HFFc6 (cell line): Measurements from ENCODE around the gene CUL9. TPM values are rescaled to one million over a fixed set of nuclear protein-coding genes. Genes with fewer than 3 reads are reported as not detected.
A peak's percentile ranks its signal among the peaks of the same experiment; 100 is the strongest.

ENCODE experiments used
- DNase-seq: peaks from one replicate; pipeline ENCODE4 v3.0.0-alpha.2; 2018
- H3K27ac Mint-ChIP-seq: 2 replicates; pipeline ENCODE4 v1.8.0; 2020; ENCODE audit warnings: mild to moderate bottlenecking, mixed read lengths
- H3K27me3 Mint-ChIP-seq: 2 replicates; pipeline ENCODE4 v1.8.0; 2021; ENCODE audit warnings: mild to moderate bottlenecking, moderate library complexity, mixed read lengths; ENCODE audit not compliant: insufficient read depth
- H3K36me3 Mint-ChIP-seq: 2 replicates; pipeline ENCODE4 v1.8.0; 2021; ENCODE audit warnings: low read depth, mixed read lengths
- H3K4me1 Mint-ChIP-seq: 2 replicates; pipeline ENCODE4 v1.8.0; 2020; ENCODE audit warnings: low read depth, mixed read lengths
- H3K4me3 Mint-ChIP-seq: 2 replicates; pipeline ENCODE4 v1.8.0; 2020; ENCODE audit warnings: mild to moderate bottlenecking, moderate library complexity, mixed read lengths
- H3K9me3 Mint-ChIP-seq: 2 replicates; pipeline ENCODE4 v1.8.0; 2020; ENCODE audit warnings: mild to moderate bottlenecking, mixed read lengths
- CTCF ChIP-seq: fragments of 200-600 bp; sonication (generic); IDR thresholded peaks from 2 replicates; pipeline ENCODE4 v1.5.0; 2021; ENCODE audit warnings: antibody characterized with exemption, mild to moderate bottlenecking
- total RNA-seq, 6 experiments: library from RNA; stranded (reverse); fragmentation: NEBNext Ultra II Directional; extraction: Animal tissue kit (Norgen Biotek cat#: 25700); gene quantifications; 2 replicates in 1 of 6; 3 replicates in 5 of 6; pipeline ENCODE4 v1.2.3, GENCODE V29; 2021

Gene CUL9
- total RNA-seq, 6 experiments from 2014 or later, result 15.4 to 19.9 (median 18.6) TPM

- Mint-ChIP-seq H3K4me1 (peaks cover 40% of the 10 kb centered on the region), H3K4me3 (peak overlapping the region; percentile 98), H3K27ac (peak overlapping the region; percentile 90), H3K36me3 (peaks cover 16% of the 10 kb centered on the region), H3K27me3 (peaks cover 3% of the 10 kb centered on the region; the same call in 1 of the 2 replicates), H3K9me3 (no peaks in the 10 kb centered on the region)
- peak; percentile 99 for DNase-seq
- TF ChIP-seq CTCF, result peak; percentile 52
Observed at GRCh38 chr6:43174263-43175112, 7.5 kb upstream of the CUL9 start.

- Mint-ChIP-seq H3K4me3 (no peak overlapping the region), H3K27me3 (peaks cover 2% of the 10 kb centered on the region; the same call in 1 of the 2 replicates), H3K27ac (peak overlapping the region; percentile 90), H3K9me3 (no peaks in the 10 kb centered on the region), H3K36me3 (peaks cover 16% of the 10 kb centered on the region), H3K4me1 (peaks cover 34% of the 10 kb centered on the region)
- TF ChIP-seq CTCF, result no peak
- DNase-seq, result no peak
Observed at GRCh38 chr6:43175676-43176422, 6.1 kb upstream of the CUL9 start.

GRCh38 chr6:43176423-43176786 is 5.6 kb upstream of the CUL9 start:
- Mint-ChIP-seq H3K36me3 (peaks cover 17% of the 10 kb centered on the region), H3K27ac (peak overlapping the region; percentile 90), H3K9me3 (no peaks in the 10 kb centered on the region), H3K4me3 (no peak overlapping the region), H3K27me3 (no peaks in the 10 kb centered on the region; the same call in 1 of the 2 replicates), H3K4me1 (peaks cover 40% of the 10 kb centered on the region)
- TF ChIP-seq CTCF, result no peak
- DNase-seq, result no peak

GRCh38 chr6:43178150-43178549 is 3.8 kb upstream of the CUL9 start:
- Mint-ChIP-seq H3K4me3 (no peak overlapping the region), H3K9me3 (no peaks in the 10 kb centered on the region), H3K36me3 (peaks cover 20% of the 10 kb centered on the region), H3K27ac (no peak overlapping the region), H3K4me1 (peaks cover 45% of the 10 kb centered on the region), H3K27me3 (no peaks in the 10 kb centered on the region; the same call in 1 of the 2 replicates)
- TF ChIP-seq CTCF, result no peak
- no peak for DNase-seq

- peaks cover 1% of the 10 kb centered on the region for H3K27me3 Mint-ChIP-seq
- H3K4me1 Mint-ChIP-seq, result peaks cover 46% of the 10 kb centered on the region
- H3K27ac Mint-ChIP-seq, result no peak overlapping the region
- no peak overlapping the region for H3K4me3 Mint-ChIP-seq
- DNase-seq, result no peak
- no peak for TF ChIP-seq CTCF
- peaks cover 20% of the 10 kb centered on the region for H3K36me3 Mint-ChIP-seq
- H3K9me3 Mint-ChIP-seq, result no peaks in the 10 kb centered on the region
Observed at GRCh38 chr6:43178951-43179830, 2.8 kb upstream of the CUL9 start.
